Common myeloid progenitor, CD34-positive (primary cell): ENCODE results near the gene ASB16.
"Not testable (repeated sequence)": the region's sequence is repeated elsewhere in the genome, so short reads cannot be mapped to it uniquely, and the experiment has no call there.

Experiments
- CTCF ChIA-PET: fragments of 350-600 bp; sonication (Branson Sonifier 250); formaldehyde crosslinking; loops from one replicate; lab custom pipeline; 2021; ENCODE audit warnings: antibody characterized with exemption; lab: Charles Lee
- POLR2A ChIA-PET: fragments of 350-600 bp; sonication (Branson Sonifier 250); formaldehyde crosslinking; loops from one replicate; lab custom pipeline; 2021; ENCODE audit warnings: antibody characterized with exemption; lab: Charles Lee
- DNase-seq, 3 donors: peaks; one replicate each; pipeline versions ENCODE4 v3.0.0 to v3.0.0-alpha.2; 2013
- H3K27ac ChIP-seq, 2 experiments: 1 replicate in 1 of 2; 2 replicates in 1 of 2; pipeline ENCODE4 v1.7.0; 2013; ENCODE audit warnings: inconsistent platforms in 2 of 2, low read length in 2 of 2, mild to moderate bottlenecking in 2 of 2, low read depth in 1 of 2, moderate library complexity in 1 of 2; ENCODE audit not compliant: severe bottlenecking in 2 of 2, insufficient read depth in 1 of 2, poor library complexity in 1 of 2
- H3K27me3 ChIP-seq, 5 experiments: replicated peaks in 2 of 5; 1 replicate in 3 of 5; 2 replicates in 2 of 5; pipeline versions ENCODE4 v1.6.1 to v1.7.0; 2013; ENCODE audit warnings: low read length in 4 of 5, mild to moderate bottlenecking in 2 of 5, moderate library complexity in 2 of 5, inconsistent platforms in 1 of 5; ENCODE audit not compliant: insufficient read depth in 5 of 5, control insufficient read depth in 4 of 5
- H3K36me3 ChIP-seq, 4 experiments: 1 replicate in 2 of 4; 2 replicates in 2 of 4; pipeline versions ENCODE4 v1.6.1 to v1.7.0; 2013; ENCODE audit warnings: low read length in 3 of 4, control low read depth in 1 of 4, mild to moderate bottlenecking in 1 of 4; ENCODE audit not compliant: control insufficient read depth in 4 of 4, insufficient read depth in 4 of 4
- H3K4me1 ChIP-seq, 4 experiments: 1 replicate in 3 of 4; 2 replicates in 1 of 4; pipeline versions ENCODE4 v1.6.1 to v1.7.1; 2013; ENCODE audit warnings: low read length in 3 of 4, mild to moderate bottlenecking in 3 of 4, control low read depth in 1 of 4, inconsistent platforms in 1 of 4, moderate library complexity in 1 of 4; ENCODE audit not compliant: control insufficient read depth in 4 of 4, insufficient read depth in 4 of 4; ENCODE audit errors: control extremely low read depth in 1 of 4
- H3K4me3 ChIP-seq, 7 experiments: 1 replicate in 4 of 7; 2 replicates in 3 of 7; pipeline versions ENCODE4 v1.5.1 to v1.7.0; 2013; ENCODE audit warnings: mild to moderate bottlenecking in 7 of 7, low read length in 6 of 7, moderate library complexity in 6 of 7, inconsistent platforms in 2 of 7, low read depth in 2 of 7, control low read depth in 1 of 7; ENCODE audit not compliant: insufficient read depth in 4 of 7, control insufficient read depth in 1 of 7; ENCODE audit errors: extremely low read depth in 1 of 7
- H3K9me3 ChIP-seq, 5 experiments: 1 replicate in 4 of 5; 2 replicates in 1 of 5; pipeline versions ENCODE4 v1.6.1 to v1.7.1; 2013; ENCODE audit warnings: low read length in 4 of 5, mild to moderate bottlenecking in 2 of 5, inconsistent platforms in 1 of 5, low read depth in 1 of 5, moderate library complexity in 1 of 5; ENCODE audit not compliant: control insufficient read depth in 4 of 5, insufficient read depth in 2 of 5; ENCODE audit errors: control extremely low read depth in 1 of 5
- WGBS: methylation state at CpG from one replicate; pipeline ENCODE4 v1.1.5; 2013; ENCODE audit not compliant: insufficient coverage; 5-methylcytosine and 5-hydroxymethylcytosine counted together

The ASB16 gene

GRCh38 chr17:44124118-44124438, 46.4 kb upstream of the ASB16 start:
- Histone ChIP-seq H3K4me3 (peak overlapping the region; percentile 81 to 95 (median 88)), H3K4me1 (peaks cover 7 to 28% (median 21%) of the 10 kb centered on the region in 4 experiments), H3K27ac (peak overlapping the region in 1 of 2 experiments; percentile 85), H3K36me3 (peaks cover 0 to 2% (median 0%) of the 10 kb centered on the region in 4 experiments), H3K27me3 (no peaks in the 10 kb centered on the region), H3K9me3 (no peaks in the 10 kb centered on the region)
- CTCF ChIA-PET = interaction anchor here (0.7 to 2.1 kb wide), 7 partner anchors 8 to 103 kb away, joined by 3 to 8 read pairs (median 6); no protein-coding TSS in a partner anchor
- POLR2A ChIA-PET = interaction anchor here (0.7 to 1.6 kb wide), 5 partner anchors 9 to 256 kb away, joined by 3 to 4 read pairs (median 4); partner anchors contain the start of gene LSM12
- WGBS = 0% methylated on average over 5 of the region's 8 CpGs
- no peak for DNase-seq

GRCh38 chr17:44128383-44128782, 42.1 kb upstream of the ASB16 start:
- H3K36me3 ChIP-seq = no peaks in the 10 kb centered on the region
- no peaks in the 10 kb centered on the region for H3K9me3 ChIP-seq
- CTCF ChIA-PET = interaction anchor here (1.0 to 2.1 kb wide), 2 partner anchors 9 to 11 kb away, joined by 4 to 8 read pairs; no protein-coding TSS in a partner anchor
- WGBS = 100% methylated on average over 2 of the region's 7 CpGs
- no peak overlapping the region for H3K27ac ChIP-seq
- H3K4me1 ChIP-seq = peaks cover 0 to 9% (median 5%) of the 10 kb centered on the region in 4 experiments
- no peak overlapping the region for H3K4me3 ChIP-seq
- DNase-seq = no peak
- no peaks in the 10 kb centered on the region for H3K27me3 ChIP-seq
- POLR2A ChIA-PET = no interaction called here

GRCh38 chr17:44130693-44131349, 39.7 kb upstream of the ASB16 start:
- Histone ChIP-seq H3K4me3 (no peak overlapping the region), H3K36me3 (no peaks in the 10 kb centered on the region), H3K4me1 (no peaks in the 10 kb centered on the region), H3K27me3 (no peaks in the 10 kb centered on the region), H3K27ac (no peak overlapping the region), H3K9me3 (no peaks in the 10 kb centered on the region)
- POLR2A ChIA-PET = no interaction called here
- no peak for DNase-seq
- CTCF ChIA-PET = no interaction called here
- 94% methylated on average over 5 of the region's 5 CpGs for WGBS

GRCh38 chr17:44131372-44131771, 39.1 kb upstream of the ASB16 start:
- H3K27me3 ChIP-seq, H3K36me3 ChIP-seq, H3K4me3 ChIP-seq, POLR2A ChIA-PET, H3K9me3 ChIP-seq, H3K27ac ChIP-seq, H3K4me1 ChIP-seq, DNase-seq: not testable (repeated sequence)
- 90% methylated on average over 2 of the region's 12 CpGs for WGBS
- CTCF ChIA-PET = interaction anchor here (1.5 kb wide), 1 partner anchor 8 kb away, joined by 6 read pairs; the partner anchor contains the start of gene HDAC5

- CTCF ChIA-PET = interaction anchor here (0.9 to 1.5 kb wide), 2 partner anchors 9 to 20 kb away, joined by 3 to 6 read pairs; partner anchors contain the start of gene HDAC5
- no peaks in the 10 kb centered on the region for H3K4me1 ChIP-seq
- H3K36me3 ChIP-seq = no peaks in the 10 kb centered on the region
- no peak overlapping the region for H3K4me3 ChIP-seq
- no peaks in the 10 kb centered on the region for H3K27me3 ChIP-seq
- no peak overlapping the region for H3K27ac ChIP-seq
- DNase-seq = no peak
- no peaks in the 10 kb centered on the region for H3K9me3 ChIP-seq
- POLR2A ChIA-PET = no interaction called here
Measured at GRCh38 chr17:44132275-44132821, 38.2 kb upstream of the ASB16 start.

GRCh38 chr17:44133918-44134476, 36.5 kb upstream of the ASB16 start:
- peaks cover 0 to 3% (median 0%) of the 10 kb centered on the region in 5 experiments for H3K27me3 ChIP-seq
- H3K36me3 ChIP-seq = no peaks in the 10 kb centered on the region
- POLR2A ChIA-PET = interaction anchor here (0.9 kb wide), 1 partner anchor 23 kb away, joined by 3 read pairs; no protein-coding TSS in a partner anchor
- peaks cover 0 to 9% (median 5%) of the 10 kb centered on the region in 4 experiments for H3K4me1 ChIP-seq
- H3K4me3 ChIP-seq = no peak overlapping the region
- CTCF ChIA-PET = interaction anchor here (0.7 to 1.1 kb wide), 2 partner anchors 18 to 34 kb away, joined by 3 read pairs; no protein-coding TSS in a partner anchor
- no peak overlapping the region for H3K27ac ChIP-seq
- H3K9me3 ChIP-seq = no peaks in the 10 kb centered on the region
- no peak for DNase-seq
- 75% methylated on average over 4 of the region's 4 CpGs for WGBS
